HTERT RPE-1 (cell line): ENCODE data around the gene PRR29.
"Not testable (repeated sequence)": the region's sequence is repeated elsewhere in the genome, so short reads cannot be mapped to it uniquely, and the experiment has no call there.

ENCODE experiments used
- in situ Hi-C: fragments of 300-500 bp; cut with MboI; formaldehyde crosslinking; loops from 4 replicates; pipeline ENCODE4 v1.14.3; 2020; ENCODE audit warnings: low sequenced_read_pairs

PRR29 gene

GRCh38 chr17:64008830-64009229 is 10.7 kb downstream of the PRR29 start:
- in situ Hi-C loops, result no loop called here

- in situ Hi-C loops, result no loop called here
Measured at GRCh38 chr17:64009571-64010402, 11.6 kb downstream of the PRR29 start.

GRCh38 chr17:64015447-64015846 is 17.3 kb downstream of the PRR29 start:
- in situ Hi-C loops, result no loop called here

GRCh38 chr17:64016231-64016784 is 18.2 kb downstream of the PRR29 start:
- in situ Hi-C loops, result no loop called here

- in situ Hi-C loops, result no loop called here
Measured at GRCh38 chr17:64016974-64017373, 18.8 kb downstream of the PRR29 start.

- in situ Hi-C loops, result no loop called here
Measured at GRCh38 chr17:64017381-64017980, 19.3 kb downstream of the PRR29 start.

- in situ Hi-C loops, result not testable (repeated sequence)
Measured at GRCh38 chr17:64019551-64019961, 21.4 kb downstream of the PRR29 start.

GRCh38 chr17:64020056-64020766 is 22.1 kb downstream of the PRR29 start, which contains the start of gene ICAM2:
Gene ICAM2, minus strand, starts transcription at chr17:64020633. Its CDS starts 13,942 bp downstream, at chr17:64006691.
- in situ Hi-C loops, result no loop called here

- in situ Hi-C loops, result no loop called here
Measured at GRCh38 chr17:64022611-64023063, 24.5 kb downstream of the PRR29 start.

- in situ Hi-C loops, result no loop called here
Measured at GRCh38 chr17:64024215-64024654, 26.1 kb downstream of the PRR29 start.

- in situ Hi-C loops, result no loop called here
Measured at GRCh38 chr17:64024781-64025731, 26.9 kb downstream of the PRR29 start.

- in situ Hi-C loops, result no loop called here
Measured at GRCh38 chr17:64025732-64026294, 27.7 kb downstream of the PRR29 start.

- in situ Hi-C loops, result no loop called here
Measured at GRCh38 chr17:64028874-64029464, 30.8 kb downstream of the PRR29 start.

GRCh38 chr17:64032081-64032480 is 33.9 kb downstream of the PRR29 start:
- in situ Hi-C loops, result no loop called here

GRCh38 chr17:64036198-64036922 is 38.2 kb downstream of the PRR29 start:
- in situ Hi-C loops, result no loop called here

GRCh38 chr17:64037180-64037579 is 39.0 kb downstream of the PRR29 start:
- in situ Hi-C loops, result no loop called here

GRCh38 chr17:64037802-64038201 is 39.7 kb downstream of the PRR29 start:
- in situ Hi-C loops, result no loop called here

- in situ Hi-C loops, result no loop called here
Measured at GRCh38 chr17:64038331-64039105, 40.4 kb downstream of the PRR29 start.
